RWPE2 (cell line): ENCODE results near the gene ADGRB2.

ENCODE experiments used
- ATAC-seq: fragments of 200-7000 bp; cut with Tn5 transposase; 3 replicates; pipeline ENCODE4 v1.9.1; 2021; ENCODE audit warnings: low read depth
- DNase-seq: peaks from one replicate; pipeline ENCODE4 v3.0.0-alpha.2; 2020; ENCODE audit warnings: low spot score
- H3K27ac ChIP-seq: fragments of 450-650 bp; 2 replicates; pipeline ENCODE4 v1.5.1; 2017; ENCODE audit warnings: mild to moderate bottlenecking; ENCODE audit not compliant: poor library complexity, severe bottlenecking
- H3K27me3 ChIP-seq: fragments of 250-450 bp; sonication (Bioruptor Pico); 2 replicates; pipeline ENCODE4 v1.5.1; 2021; ENCODE audit warnings: mild to moderate bottlenecking, moderate library complexity; ENCODE audit not compliant: insufficient read depth, poor library complexity, severe bottlenecking
- H3K36me3 ChIP-seq: fragments of 250-450 bp; sonication (Bioruptor Pico); 2 replicates; pipeline ENCODE4 v1.5.1; 2020; ENCODE audit warnings: low read depth, mild to moderate bottlenecking, moderate library complexity
- H3K4me1 ChIP-seq: fragments of 250-450 bp; sonication (Bioruptor Pico); 2 replicates; pipeline ENCODE4 v1.5.1; 2021; ENCODE audit warnings: mild to moderate bottlenecking, moderate library complexity; ENCODE audit not compliant: insufficient read depth, poor library complexity, severe bottlenecking
- H3K4me3 ChIP-seq: fragments of 250-450 bp; sonication (Bioruptor Pico); 2 replicates; pipeline ENCODE4 v1.5.1; 2021; ENCODE audit warnings: mild to moderate bottlenecking, moderate library complexity; ENCODE audit not compliant: severe bottlenecking
- H3K9me3 ChIP-seq: fragments of 250-450 bp; sonication (Bioruptor Pico); 2 replicates; pipeline ENCODE4 v1.5.1; 2021; ENCODE audit warnings: mild to moderate bottlenecking, moderate library complexity; ENCODE audit not compliant: severe bottlenecking
- TF ChIP-seq, protein P1 (sequence below): fragments of 450-650 bp; IDR thresholded peaks from one replicate; pipeline ENCODE4 v1.5.1; 2017; ENCODE audit warnings: mild to moderate bottlenecking, moderate library complexity; ENCODE audit not compliant: poor library complexity, severe bottlenecking

The ADGRB2 gene

DNA sequence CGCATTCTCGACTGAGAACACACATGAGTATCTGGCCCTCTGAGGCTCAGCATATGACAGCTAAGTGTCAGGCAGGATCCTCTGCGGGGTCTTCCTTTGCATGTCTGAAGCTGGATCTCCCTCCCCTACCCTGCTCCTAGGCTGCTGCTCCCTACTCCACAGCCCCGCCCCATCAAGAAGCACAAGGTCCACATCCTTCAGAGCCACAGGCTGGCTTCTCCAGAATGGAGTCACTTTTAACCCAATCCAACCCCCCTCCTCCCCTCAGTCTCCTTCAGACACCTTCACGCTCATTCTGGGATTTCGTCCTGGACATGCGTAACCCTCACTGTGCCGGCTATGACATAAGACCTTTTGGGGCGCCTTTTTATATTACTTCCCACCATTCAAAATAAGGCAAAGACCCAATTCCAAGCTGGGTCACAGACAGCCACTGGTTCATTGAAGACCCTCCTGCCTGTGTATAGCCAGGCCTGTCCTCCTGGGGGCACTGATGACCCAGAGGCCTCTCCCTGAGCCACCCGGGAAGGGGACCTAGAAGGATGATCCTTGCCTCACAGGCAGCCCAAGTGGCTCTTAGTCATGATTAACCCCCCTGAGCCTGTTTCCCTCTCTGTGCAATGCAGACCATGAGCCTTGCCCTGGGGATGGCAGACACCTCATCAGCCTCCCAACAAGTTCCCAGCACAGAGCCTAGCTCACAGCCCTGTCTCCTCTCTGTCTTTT lies 4.7 kb downstream of the ADGRB2 start:
- H3K27me3 ChIP-seq: peaks cover 4% of the 10 kb centered on the region
- H3K27ac ChIP-seq: no peak overlapping the region
- H3K4me3 ChIP-seq: no peak overlapping the region
- no peak for ATAC-seq
- H3K36me3 ChIP-seq: no peaks in the 10 kb centered on the region
- TF ChIP-seq, protein P1, sequence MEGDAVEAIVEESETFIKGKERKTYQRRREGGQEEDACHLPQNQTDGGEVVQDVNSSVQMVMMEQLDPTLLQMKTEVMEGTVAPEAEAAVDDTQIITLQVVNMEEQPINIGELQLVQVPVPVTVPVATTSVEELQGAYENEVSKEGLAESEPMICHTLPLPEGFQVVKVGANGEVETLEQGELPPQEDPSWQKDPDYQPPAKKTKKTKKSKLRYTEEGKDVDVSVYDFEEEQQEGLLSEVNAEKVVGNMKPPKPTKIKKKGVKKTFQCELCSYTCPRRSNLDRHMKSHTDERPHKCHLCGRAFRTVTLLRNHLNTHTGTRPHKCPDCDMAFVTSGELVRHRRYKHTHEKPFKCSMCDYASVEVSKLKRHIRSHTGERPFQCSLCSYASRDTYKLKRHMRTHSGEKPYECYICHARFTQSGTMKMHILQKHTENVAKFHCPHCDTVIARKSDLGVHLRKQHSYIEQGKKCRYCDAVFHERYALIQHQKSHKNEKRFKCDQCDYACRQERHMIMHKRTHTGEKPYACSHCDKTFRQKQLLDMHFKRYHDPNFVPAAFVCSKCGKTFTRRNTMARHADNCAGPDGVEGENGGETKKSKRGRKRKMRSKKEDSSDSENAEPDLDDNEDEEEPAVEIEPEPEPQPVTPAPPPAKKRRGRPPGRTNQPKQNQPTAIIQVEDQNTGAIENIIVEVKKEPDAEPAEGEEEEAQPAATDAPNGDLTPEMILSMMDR: no peak
- H3K9me3 ChIP-seq: no peaks in the 10 kb centered on the region
- peaks cover 23% of the 10 kb centered on the region for H3K4me1 ChIP-seq
- no peak for DNase-seq

DNA sequence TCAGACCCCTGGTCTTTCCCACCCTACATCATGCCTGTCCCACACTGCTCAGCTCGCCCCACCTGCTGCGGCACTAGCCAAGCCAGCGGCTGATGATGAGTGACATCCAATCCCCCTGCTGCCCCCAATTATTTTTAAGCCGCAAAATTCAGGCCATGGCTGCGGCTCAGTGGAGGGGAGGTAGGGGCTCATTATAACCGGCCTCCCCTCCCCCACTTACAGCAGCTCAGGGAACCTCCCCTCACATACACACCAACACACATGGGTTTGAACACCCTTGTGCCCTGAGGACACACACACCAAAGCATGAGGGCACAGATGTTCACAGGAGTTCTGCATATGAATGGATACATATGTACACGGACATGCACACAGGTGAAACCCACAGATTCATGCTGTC lies 5.3 kb downstream of the ADGRB2 start:
- no peak for DNase-seq
- no peaks in the 10 kb centered on the region for H3K36me3 ChIP-seq
- H3K27me3 ChIP-seq: peaks cover 4% of the 10 kb centered on the region
- no peak overlapping the region for H3K4me3 ChIP-seq
- TF ChIP-seq, protein P1: no peak
- H3K9me3 ChIP-seq: no peaks in the 10 kb centered on the region
- ATAC-seq: no peak
- no peak overlapping the region for H3K27ac ChIP-seq
- peaks cover 30% of the 10 kb centered on the region for H3K4me1 ChIP-seq

DNA sequence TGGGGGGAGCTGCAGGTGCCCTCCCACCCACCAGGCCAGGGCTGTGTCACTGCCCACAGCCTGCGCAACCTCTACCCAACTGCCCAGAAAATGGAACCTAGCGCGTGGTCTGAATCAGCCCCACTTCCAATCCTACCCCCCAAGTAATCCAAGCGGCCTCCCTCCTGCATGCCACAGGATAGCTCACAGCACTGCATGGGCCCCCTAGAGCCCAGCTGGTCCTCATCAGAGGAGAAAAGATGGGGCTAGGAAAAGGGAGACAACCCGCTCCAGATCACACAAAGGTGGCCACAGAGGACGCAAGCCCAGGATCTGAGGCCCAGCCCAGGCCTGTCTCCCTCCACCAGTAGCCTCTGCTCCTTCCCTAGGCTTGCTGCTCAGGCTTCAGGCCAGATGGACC lies 6.2 kb downstream of the ADGRB2 start:
- H3K9me3 ChIP-seq: no peaks in the 10 kb centered on the region
- no peaks in the 10 kb centered on the region for H3K36me3 ChIP-seq
- DNase-seq (no peak), ATAC-seq (no peak)
- no peak overlapping the region for H3K4me3 ChIP-seq
- H3K4me1 ChIP-seq: peaks cover 38% of the 10 kb centered on the region
- no peak overlapping the region for H3K27ac ChIP-seq
- peaks cover 2% of the 10 kb centered on the region for H3K27me3 ChIP-seq
- TF ChIP-seq, protein P1: no peak

DNA sequence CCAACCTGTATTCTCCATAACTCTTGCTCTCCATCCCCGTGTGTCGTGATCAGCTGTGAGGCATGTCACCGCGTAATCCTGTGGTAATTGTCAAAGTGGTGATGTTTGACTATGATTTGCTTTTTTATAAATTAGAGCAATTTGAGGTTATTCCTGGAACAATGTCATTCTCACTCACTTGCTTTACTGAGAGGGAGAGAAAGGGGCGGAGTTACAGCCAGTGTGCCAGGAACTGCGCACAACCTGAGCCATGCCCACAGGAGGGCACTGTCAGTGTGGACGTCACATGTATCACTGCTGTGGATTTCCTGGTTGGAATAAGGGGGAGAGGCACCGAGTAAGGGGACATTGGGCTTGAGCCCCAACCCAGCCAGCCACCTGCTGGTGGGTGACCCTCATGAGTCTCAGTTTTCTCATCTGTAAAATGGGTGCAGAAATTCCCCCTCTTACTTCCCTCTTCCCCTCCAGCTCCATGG lies 6.9 kb downstream of the ADGRB2 start:
- TF ChIP-seq, protein P1: no peak
- Histone ChIP-seq H3K27me3 (no peaks in the 10 kb centered on the region), H3K9me3 (no peaks in the 10 kb centered on the region), H3K4me1 (peaks cover 38% of the 10 kb centered on the region), H3K27ac (no peak overlapping the region), H3K36me3 (no peaks in the 10 kb centered on the region), H3K4me3 (no peak overlapping the region)
- DNase-seq: no peak
- ATAC-seq: no peak

DNA sequence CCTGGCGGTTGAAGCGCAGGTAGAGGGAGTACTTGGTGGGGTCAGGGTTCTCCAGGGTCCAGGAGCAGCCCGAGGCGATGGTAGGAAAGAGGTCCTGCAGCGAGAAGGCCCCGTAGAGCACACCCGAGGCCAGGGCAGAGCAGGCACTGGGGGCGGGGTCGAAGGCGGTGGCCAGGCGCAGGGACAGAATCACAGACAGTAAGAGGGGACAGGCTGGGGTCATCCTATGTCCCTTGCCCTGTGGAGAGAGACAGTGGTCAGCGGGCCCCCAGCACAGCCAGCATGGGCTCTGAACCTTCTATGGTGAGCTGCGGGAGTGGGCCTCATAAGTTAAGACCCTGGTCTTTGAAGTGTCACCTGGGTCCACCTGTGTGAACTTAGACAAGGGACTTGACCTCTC lies 7.6 kb downstream of the ADGRB2 start:
- peaks cover 32% of the 10 kb centered on the region for H3K4me1 ChIP-seq
- ATAC-seq (no peak), DNase-seq (no peak)
- TF ChIP-seq, protein P1: no peak
- no peak overlapping the region for H3K27ac ChIP-seq
- no peaks in the 10 kb centered on the region for H3K9me3 ChIP-seq
- no peak overlapping the region for H3K4me3 ChIP-seq
- no peaks in the 10 kb centered on the region for H3K27me3 ChIP-seq
- H3K36me3 ChIP-seq: no peaks in the 10 kb centered on the region
